ENCODE data around the gene ZCWPW1.

ZCWPW1 gene

GRCh38 chr7:100351657-100352058, 76.8 kb downstream of the ZCWPW1 start:
- DNase-seq: no peak

All from cerebellar nuclear complex (tissue), 1 donor.